ENCODE results near the gene XIST.
"Not testable (repeated sequence)": the region's sequence is repeated elsewhere in the genome, so short reads cannot be mapped to it uniquely, and the experiment has no call there.

XIST gene

GRCh38 chrX:73799888-73800287 is 52.6 kb downstream of the XIST start:
- DNase-seq (ENCODE audit: low spot score) = no peak

- DNase-seq (ENCODE audit: low spot score) = not testable (repeated sequence)
Measured at GRCh38 chrX:73792511-73792910, 60.0 kb downstream of the XIST start.

- DNase-seq (ENCODE audit: low spot score) = no peak
Measured at GRCh38 chrX:73785493-73785892, 67.0 kb downstream of the XIST start.
